ENCODE measurements around the gene NDUFB7.
"Not testable (repeated sequence)": the region's sequence is repeated elsewhere in the genome, so short reads cannot be mapped to it uniquely, and the experiment has no call there.

The NDUFB7 gene

DNA sequence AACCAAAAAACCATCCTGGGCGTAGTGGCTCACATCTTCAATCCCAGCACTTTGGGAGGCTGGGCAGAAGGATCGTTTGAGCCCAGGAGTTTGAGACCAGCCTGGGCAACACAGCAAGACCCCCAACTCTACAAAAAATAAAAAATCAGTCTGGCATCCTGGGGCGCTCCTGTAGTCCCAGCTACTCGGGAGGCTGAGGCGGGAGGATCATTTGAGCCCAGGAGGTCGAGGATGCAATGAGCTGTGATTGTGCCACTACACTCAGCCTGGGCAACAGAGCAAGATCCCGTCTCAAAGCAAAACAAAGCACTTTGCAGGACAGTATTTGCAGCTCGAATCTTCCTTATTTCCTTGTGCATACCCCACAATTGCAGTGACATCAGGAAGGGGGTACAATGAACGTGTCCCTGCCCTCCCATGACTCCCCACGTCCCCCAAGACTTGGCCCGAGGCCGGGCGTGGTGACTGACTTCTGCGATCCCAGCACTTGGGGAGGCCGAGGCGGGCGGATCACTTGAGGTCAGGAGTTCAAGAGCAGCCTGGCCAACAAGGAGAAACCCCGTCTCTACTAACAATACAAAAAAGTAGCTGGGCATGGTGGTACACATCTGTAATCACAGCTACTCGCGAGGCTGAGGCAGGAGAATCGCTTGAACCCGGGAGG, 870 bp downstream of the NDUFB7 start:
- DNase-seq = no peak

DNA sequence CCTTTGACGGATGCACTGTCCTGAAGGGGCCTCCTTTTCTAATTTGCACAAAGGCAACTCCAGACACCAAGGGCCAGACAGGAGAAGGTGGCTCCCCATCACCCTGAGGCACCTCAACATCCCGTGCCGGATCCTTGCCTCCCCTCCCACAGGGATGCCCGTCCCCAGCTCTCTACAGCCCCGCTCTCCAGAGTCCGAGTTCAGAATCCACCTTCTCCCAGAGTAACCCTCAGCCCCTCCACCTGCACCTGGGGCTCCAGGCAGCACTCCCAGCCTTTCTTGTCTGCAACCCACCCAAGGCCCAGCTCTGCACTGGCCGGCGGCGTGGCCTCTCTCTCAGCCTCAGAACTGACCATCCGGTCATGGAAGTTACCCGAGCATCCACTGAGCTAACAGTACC, 4.8 kb downstream of the NDUFB7 start:
- DNase-seq = no peak

DNA sequence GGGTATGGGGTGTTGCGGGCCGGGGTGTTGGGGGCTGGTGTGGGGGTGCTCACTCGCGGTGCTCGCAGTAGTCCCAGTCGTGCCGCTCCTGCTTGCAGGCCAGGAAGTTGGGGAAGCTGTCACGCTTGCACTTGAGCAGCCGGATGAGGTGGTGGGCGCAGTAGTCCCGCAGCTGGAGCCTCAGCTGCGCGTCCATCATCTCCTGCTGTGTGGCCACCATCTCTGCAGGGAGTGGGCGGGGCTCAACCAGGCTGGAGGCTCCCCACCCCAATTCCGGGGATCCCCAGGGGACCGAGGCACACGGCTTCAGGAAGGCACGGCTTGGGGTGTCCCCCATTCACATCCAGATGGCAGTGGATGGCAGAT, 5.2 kb downstream of the NDUFB7 start:
- no peak for DNase-seq

DNA sequence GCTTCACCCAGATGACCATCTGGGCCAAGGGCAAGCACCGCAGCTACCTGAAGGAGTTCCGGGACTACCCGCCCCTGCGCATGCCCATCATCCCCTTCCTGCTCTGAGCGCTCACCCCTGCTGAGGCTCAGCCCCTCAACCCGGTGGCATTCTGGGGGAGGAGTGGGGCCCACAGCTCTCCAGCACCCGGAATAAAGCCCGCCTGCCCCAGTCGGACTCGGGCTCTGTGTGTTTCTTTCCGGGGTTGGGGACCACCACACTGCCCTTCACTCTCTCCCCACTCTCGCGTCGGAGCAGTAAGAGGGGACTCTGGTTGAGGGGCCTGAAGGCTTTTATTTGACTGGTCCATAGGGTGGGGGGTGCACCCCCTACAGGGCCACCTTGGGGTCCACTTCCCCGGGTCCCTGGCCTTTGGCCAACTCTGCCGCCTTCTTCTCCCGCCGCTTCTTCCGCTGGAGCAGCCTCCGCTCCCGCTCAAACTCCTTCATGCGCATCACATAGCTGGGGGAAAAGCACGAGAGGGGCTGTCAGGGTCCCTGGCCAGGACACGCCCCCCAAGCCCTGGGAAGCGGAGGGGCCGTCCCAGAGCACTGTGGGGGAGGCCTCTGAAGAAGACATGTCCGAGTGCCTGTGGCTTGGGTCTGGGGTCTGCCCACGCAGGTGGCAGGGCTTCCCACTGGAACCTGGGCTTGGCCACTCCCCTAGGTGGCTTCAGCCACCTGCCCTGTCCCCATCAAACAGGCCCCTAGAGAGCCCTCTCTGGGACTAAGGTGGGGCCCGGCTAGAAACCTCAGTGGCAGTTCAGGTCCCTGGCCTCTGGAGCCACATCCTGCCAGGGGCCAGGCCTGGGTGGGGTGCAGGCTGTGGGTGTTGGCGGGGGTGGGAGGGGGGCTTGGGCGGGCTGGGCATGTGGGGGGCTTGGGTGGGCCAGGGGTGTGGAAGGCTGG, 5.8 kb downstream of the NDUFB7 start:
- no peak for DNase-seq

DNA sequence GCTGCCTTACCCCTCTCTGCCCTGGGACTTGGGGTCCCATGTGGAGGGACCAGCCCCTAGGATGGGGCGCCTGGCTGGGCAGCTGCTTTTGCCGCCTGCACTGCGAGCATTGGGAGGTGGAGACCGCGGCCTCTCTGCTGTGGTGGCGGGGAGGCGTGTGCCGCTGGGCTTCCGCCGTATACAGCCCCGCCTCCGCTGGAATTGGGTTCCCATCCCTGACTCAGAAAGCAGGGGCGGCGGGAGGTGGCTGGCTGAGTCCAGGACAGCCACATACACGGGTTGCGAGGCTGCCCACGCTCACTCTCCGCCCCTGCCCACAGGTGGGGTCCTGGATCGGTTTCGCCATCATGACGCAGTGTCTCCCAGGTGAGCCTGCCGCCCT, 6.6 kb downstream of the NDUFB7 start:
- no peak for DNase-seq

DNA sequence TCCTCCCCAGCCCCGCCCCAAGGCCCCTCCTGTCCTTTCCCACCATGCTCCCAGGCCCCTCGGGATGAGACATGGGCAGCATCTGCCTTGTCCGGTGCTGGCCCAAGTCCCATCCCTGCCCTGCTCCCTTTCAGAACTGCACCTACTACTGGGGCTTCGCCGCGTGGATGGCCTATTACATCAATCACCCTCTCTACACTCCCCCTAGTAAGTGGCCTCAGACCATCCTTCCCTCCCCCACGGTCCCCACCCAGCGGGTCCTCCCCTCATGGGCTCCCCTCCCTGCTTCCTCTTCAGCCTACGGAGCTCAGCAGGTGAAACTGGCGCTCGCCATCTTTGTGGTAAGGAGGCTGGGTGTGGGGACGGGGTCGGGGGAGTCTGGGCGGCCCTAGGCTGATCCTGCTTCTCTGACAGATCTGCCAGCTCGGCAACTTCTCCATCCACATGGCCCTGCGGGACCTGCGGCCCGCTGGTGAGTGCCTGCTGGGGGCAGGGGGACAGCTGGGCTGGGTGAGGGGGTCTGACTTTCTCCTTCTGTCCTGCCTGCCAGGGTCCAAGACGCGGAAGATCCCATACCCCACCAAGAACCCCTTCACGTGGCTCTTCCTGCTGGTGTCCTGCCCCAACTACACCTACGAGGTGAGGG, 7.1 kb downstream of the NDUFB7 start:
- DNase-seq = not testable (repeated sequence)

DNA sequence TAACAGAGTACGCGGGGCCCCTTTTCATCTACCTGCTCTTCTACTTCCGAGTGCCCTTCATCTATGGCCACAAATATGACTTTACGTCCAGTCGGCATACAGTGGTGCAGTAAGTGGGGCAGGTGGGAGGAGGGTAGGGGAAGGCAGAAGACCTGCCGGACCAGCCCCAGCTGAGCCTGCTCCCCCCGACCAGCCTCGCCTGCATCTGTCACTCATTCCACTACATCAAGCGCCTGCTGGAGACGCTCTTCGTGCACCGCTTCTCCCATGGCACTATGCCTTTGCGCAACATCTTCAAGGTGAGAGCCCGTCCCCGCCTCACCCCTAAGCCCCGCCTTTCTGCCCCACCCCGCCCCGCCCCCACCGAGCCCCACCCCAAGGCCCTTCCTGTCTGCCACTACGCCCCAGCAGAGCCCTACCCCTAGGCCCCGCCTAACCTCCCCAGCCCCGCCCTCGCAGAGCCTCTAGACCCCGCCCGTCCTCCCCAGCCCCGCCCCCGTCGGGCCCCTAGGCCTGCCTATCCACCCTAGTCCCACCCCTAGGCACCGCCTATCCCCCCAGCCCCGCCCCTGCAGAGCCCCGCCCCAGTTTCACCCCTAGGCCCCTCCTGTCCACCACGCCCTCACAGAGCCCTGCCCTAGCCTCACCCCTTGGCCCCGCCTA, 7.7 kb downstream of the NDUFB7 start:
- no peak for DNase-seq

DNA sequence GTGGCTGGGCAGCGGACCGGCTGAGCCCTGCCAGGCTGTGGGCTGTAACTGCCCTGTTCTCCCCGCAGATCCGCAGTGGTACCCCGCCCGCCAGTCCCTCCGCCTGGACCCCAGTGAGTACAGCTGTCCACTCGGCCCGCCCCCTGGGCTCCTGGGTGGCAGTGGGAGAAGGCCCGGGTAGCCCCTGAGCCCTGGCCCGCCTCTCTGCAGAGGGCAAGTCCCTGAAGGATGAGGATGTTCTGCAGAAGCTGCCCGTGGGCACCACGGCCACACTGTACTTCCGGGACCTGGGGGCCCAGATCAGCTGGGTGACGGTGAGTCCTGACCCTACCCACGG, 8.3 kb downstream of the NDUFB7 start:
- no peak for DNase-seq

DNA sequence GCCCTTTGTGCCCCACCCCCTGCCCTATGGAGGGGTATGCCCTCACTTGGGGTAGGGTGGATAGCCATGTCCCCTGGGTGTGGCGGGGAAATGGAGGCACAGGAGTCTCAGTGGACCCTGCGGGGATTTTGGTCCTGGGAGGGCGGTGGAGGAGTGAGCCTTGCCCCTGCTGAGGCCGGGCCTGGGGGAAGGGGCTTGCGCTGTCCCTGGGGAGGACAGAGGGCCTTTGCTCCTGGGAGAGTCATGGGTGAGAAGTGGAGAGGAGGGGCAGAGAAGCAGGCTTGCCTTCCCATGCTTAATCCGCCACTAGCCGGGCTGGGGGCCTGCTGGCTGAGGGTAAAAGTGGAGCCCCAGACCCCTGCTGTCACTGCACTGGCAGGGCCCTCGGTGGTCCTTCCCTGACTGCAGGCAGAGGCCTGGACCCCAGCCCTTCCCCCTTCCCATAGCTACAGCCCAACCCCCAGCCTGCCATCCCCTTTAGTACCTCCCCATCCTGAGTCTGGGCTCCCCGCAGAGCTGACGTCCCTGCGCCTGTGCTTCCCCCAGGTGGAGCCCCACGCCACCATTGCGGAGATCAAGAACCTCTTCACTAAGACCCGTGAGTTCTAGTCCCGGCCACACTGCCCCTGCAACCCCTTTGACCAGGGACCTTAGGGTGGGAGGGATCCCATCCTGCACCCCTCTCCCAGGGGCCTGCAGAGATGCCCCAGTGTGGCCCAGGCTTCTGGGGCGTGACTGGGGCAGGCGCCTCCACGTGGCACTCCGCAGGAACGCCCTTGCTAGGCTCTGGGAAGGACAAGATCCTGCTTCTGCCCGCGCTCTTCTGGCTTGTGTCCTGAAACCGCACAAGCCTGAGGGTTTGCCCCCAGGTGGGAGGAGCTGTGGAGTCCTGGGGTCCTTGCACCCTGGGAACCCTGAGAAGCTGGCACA, 8.9 kb downstream of the NDUFB7 start:
- no peak for DNase-seq

DNA sequence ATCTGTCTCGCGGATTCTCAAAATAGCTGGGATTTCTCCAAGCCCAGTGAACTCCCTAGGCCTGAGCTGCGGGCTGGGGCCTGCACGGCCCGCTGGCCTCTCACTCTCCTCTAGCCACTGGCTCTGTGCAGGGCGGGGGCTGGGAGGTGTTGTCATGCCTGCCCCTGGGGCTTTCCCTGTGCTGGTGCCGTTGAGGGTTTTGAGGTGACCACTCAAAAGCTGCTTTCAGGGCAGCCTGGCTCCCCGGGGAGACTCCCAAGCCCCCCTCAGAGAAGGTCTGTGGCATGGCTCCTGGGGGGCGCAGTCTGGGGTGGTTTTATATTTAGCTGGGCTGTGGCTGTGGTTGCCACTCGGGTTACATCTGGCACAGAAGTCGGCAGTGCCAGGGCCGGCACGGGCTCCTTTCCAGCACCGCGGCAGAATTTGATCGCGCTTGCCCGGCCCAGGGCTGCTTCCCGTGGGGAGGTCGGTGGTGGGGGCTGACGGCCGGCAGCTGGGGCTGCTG, 10.0 kb downstream of the NDUFB7 start:
- peak; percentile 34 for DNase-seq

DNA sequence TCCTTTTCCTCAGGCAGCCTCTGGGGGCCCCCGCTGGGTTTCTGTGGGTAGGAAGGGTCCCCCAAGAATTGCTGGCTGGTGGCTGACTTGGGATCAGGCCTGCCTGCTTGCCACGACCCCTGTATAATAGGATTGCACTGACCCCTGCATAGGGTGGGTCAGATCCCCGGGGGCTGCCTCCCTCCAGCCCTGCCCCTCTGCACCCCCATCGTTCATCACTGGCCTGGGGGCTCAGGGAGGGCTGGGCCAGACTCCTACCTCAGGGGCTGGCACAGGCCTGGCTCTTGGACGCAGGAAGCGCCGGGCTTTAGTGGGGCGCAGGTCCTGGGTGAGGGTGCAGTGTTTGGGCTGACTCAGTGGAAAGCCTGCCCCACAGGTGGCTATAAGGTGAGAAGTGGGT, 10.6 kb downstream of the NDUFB7 start:
- no peak for DNase-seq

DNA sequence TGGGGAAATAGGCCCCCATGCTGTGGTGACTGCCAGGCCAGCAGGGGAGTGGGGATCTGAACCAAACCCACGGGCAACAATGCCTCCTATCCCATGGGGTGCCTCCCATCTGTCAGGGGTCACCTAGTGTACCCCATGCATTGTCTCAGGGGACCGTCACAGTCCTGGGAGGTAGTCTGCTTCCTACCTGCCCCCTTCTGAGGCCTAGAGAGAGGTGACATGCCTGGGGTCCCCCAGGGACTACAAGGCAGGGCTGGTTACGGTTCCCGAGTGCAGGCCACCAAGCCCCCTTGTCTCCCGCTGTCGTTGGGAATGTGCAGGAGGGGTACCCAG, 11.1 kb downstream of the NDUFB7 start:
- no peak for DNase-seq

DNA sequence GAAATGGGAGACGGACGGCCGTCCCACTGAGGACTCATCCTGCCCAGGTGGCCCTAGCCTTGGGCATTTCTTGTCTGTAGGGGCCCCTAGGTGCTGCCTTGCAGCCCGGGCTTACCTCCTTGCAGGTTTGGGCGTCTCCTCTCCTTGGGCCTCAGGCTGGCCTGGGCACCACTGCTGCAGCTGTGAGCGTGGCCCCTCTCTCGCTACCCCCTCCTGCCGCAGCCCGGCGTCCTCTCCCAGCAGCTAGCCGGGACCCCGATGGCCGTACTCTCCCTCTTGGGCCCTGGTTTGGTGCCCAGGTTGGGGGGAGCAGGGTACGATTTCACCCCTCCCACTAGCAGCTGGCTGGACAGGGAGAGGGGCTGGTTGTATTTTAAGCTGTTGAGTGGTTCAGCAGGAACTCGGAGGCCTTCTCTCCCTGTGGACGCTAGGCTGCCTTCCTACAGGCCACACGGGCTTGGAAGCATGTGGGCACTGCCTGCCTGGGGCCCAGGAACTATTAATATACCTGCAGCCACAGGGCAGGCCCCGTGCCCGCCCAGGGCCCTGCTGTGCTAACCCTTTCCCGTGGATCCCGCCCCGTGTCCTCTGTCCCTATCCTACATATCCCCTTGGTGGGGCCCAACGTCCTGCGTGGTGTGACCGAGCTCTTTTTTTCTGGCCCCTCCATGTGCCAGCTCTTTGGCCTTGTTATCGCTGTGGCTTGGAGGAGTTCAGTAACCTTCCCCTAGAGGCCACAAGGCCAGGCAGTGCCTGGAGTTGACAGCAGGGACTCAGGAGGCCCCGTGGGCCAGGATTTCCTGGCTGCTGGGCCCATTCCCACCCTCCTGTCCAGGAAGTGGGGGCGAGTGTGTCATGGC, 11.7 kb downstream of the NDUFB7 start:
- DNase-seq = no peak

DNA sequence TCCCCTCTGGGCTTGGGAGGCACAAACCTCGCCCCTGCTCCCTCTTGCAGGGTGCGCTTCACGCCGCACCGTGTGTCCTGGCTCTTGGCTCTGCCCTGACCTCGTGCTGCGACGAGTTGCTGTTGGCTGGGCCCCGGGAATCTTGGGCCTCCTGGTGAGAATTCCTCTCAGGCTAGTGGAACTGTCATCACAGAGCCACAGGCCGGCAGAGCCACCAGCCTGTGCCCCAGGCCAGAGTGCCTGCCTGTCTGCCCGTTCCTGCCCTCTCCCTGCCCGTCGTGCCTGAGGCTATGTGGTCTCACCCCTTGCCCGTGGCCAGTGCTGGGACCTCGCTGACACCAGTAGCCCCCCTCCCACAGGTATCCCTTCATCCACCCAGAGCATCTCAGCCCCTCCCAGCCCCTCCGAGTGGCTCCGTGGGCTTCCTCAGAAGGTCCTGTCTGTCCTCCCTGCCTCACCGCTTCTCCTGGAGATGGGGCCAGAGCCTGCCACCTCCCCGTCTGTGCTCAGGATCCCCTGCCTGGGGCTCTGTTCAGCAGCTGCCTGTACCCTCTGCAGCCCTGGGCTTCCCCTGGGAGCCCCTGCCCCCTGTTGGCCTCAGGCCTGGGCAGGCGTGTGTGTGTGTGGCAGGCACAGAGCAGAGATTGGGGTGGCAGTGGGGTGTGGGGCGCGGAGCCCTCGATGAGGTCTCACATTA, 13.3 kb downstream of the NDUFB7 start:
- no peak for DNase-seq

DNA sequence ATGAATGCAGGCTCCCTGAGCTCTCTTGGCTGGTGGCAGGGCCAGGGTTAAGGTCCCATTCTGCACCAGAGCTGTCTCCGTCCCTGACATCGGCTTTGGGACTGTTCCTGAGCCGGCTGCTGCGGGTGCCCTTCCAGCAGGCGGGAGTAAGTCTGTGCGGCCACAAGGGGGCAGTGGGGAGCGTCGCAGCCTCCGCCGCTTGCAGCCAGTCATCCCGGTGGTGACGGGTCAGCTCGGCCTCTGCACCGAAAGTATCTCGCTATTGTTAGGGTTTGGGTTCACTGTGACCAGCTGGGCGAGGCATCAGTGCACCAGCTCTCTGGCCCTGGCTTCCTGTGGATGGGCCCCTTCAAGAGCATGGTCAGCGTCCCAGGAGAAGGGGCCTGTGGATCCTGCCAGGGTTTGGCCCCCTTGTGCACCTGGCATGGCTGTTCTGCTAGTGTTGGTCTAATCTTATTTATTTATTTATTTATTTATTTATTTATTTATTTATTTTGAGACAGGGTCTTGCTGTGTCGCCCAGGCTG, 15.1 kb downstream of the NDUFB7 start:
- peak; percentile 5 for DNase-seq

DNA sequence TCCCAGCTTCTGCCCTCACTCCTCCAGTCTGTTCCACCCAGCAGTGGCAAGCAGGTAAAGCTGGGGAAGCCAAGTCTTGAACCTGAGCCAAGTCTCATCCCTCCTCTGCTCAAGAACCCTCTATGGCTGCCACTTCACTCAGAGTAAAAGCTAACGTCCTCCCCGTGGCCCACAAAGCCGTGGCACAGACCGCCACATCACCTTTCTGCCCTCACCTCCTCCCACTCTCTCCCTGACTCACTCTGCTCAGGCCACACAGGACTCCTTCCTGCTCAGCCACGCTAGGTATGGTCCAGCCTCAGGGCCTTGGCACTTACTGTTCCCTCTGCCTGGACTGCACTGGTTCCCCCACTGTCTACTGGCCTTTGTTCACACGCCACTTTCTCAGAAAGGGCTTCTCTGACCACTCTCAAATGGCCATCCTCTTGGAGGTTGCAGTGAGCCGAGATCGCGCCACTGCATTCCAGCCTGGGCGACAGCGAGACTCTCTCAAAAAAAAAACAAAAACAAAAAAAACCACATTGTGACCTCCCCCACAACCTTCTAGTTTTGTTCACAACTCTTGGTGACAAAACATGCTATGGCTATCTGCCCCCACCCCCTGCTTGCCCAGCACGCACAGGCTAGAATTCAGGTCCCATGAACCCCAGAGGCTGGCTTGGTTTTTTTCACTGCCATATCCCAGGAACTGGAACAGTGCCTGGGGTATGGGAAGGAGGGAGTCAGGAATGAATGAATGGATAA, 15.8 kb downstream of the NDUFB7 start:
- DNase-seq = no peak

DNA sequence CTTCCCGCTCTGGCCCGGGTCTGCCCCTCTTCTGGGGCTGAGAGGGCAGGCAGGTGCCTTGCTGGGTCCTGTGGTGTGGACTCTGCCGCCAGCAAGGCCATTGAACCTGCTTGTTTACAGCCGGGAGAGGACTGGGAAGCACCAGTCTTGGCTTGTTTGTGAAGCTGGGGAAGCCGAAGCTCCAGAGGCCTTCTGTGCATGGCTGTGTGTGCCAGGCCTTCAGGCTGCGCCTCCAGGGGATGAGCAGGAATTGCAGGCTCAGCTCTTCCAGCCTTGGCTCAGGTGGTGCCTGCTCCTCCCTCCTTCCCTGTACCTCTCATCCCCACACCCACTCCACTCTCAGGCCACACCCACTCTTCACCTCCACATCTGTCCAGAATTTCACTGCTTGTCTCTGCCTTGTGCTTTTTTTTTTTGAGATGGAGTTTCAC, 17.5 kb downstream of the NDUFB7 start:
- no peak for DNase-seq

DNA sequence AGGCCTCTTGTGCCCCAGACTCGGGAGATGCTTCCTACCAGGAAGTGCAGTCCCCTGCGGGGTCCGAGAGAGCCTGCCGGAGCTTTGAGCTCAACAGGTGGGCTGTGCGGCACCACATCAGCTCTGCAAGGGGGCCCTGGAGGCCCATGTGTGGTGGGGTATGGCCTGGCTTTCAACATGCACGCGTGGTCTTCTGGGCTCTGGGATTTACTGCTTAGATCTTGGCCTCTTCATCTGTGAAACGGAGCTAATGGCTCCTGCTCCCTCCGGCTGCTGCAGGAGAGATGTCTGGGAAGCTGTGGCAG, 18.0 kb downstream of the NDUFB7 start:
- DNase-seq = no peak

DNA sequence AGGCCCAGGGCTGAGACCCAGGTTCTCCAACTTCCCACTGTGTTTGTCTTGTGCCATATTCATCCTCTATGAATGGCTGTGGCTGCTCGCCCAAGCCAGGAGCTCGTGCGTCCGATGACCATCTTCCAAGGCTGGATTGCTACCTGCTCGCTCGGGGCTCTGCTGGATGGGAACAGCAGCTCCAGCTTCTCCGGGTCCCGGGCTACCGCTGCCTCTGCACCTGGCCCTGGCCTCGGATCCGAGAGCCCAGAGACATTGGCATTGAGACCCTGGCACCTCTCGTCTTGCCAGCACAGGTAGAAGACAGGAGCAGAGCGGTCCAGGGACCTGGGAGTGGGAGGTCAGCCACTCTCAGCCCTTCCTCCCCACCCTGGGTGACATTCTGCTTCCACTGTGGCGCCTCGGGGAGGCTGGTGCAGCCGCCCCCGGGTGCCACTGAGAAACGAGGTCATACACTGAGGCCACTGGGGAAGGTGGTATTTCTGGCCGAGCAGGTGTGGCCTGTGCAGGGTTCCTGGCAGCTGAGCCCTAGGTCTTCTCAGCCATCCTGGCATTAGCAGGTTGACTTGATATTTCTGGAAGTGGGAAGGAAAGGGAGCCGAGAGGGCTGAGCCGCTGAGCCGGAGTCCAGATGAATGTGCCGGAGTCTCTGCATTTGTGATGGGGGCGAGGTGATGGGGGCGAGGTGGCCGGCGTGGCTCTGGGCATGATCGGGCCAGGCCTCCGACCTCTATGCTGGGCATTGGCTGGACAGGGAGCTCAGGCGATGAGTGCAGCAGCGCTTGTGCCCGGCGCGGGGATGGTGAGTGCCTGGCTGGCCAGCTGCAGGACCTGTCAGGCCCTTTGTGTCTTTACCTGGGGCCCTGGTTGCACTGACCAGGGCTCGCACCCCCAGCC, 18.6 kb downstream of the NDUFB7 start:
- no peak for DNase-seq

Measured in NCI-H1092 treated with DMSO at 0.1 percent for 48 hours (cell line).